Lower leg skin (tissue), 4 donors: Measurements from ENCODE around the gene NUTM2G. TPM values are rescaled to one million over a fixed set of nuclear protein-coding genes. Genes with fewer than 3 reads are reported as not detected.
"Not testable (repeated sequence)": the region's sequence is repeated elsewhere in the genome, so short reads cannot be mapped to it uniquely, and the experiment has no call there.

Source experiments
- DNase-seq, 2 donors: peaks; one replicate each; pipeline ENCODE4 v3.0.0-alpha.2; 2019; ENCODE audit warnings: low spot score in 2 of 2
- H3K4me3 ChIP-seq: fragments of 200-600 bp; sonication (generic); 2 replicates; pipeline ENCODE4 v1.5.1; 2017; ENCODE audit warnings: mild to moderate bottlenecking, low read depth; ENCODE audit not compliant: poor library complexity, severe bottlenecking
- WGBS, 2 donors: methylation state at CpG; one replicate each; pipeline ENCODE4 v1.1.5; 2018; 5-methylcytosine and 5-hydroxymethylcytosine counted together
- intact Hi-C: fragments of 100-400 bp; cut with DNase I; formaldehyde crosslinking; loops from one replicate; pipeline ENCODE4 v1.15.0; 2023; ENCODE audit warnings: low total_unique reads
- total RNA-seq, 4 donors: library from RNA; depleted of rRNA; stranded (reverse); fragments of >200 nt; gene quantifications; one replicate each; pipeline ENCODE4 v1.1.0, GENCODE V29; 2016

The NUTM2G gene
- total RNA-seq, 4 donors from 2014 or later = not detected

- WGBS, 2 donors = 94 to 98% methylated on average over 1 to 5 of the region's 6 CpGs
- intact Hi-C loops, H3K4me3 ChIP-seq, DNase-seq: not testable (repeated sequence)
These were observed 12.1 kb upstream of the NUTM2G start for GRCh38 chr9:96916531-96916930.

GRCh38 chr9:96918550-96918949, 10.1 kb upstream of the NUTM2G start:
- intact Hi-C loops, H3K4me3 ChIP-seq, DNase-seq: not testable (repeated sequence)
- WGBS, 2 donors = 80 to 91% methylated on average over 1 to 6 of the region's 6 CpGs

- 94 to 96% methylated on average over 3 to 4 of the region's 4 CpGs for WGBS, 2 donors
- intact Hi-C loops, H3K4me3 ChIP-seq, DNase-seq: not testable (repeated sequence)
These were observed 7.8 kb upstream of the NUTM2G start for GRCh38 chr9:96920803-96921202.

- intact Hi-C loops, H3K4me3 ChIP-seq, DNase-seq: not testable (repeated sequence)
- WGBS, 2 donors = 83 to 96% methylated on average over 5 of the region's 5 CpGs
These were observed 3.1 kb upstream of the NUTM2G start for GRCh38 chr9:96925587-96925986.

- H3K4me3 ChIP-seq, intact Hi-C loops, DNase-seq: not testable (repeated sequence)
- WGBS, 2 donors = 58 to 78% methylated on average over 4 to 12 of the region's 13 CpGs
These were observed 3.0 kb downstream of the NUTM2G start for GRCh38 chr9:96931665-96932064.

GRCh38 chr9:96934097-96934496, 5.5 kb downstream of the NUTM2G start:
- 92 to 94% methylated on average over 6 to 11 of the region's 14 CpGs for WGBS, 2 donors
- DNase-seq, H3K4me3 ChIP-seq, intact Hi-C loops: not testable (repeated sequence)

- H3K4me3 ChIP-seq, DNase-seq, intact Hi-C loops: not testable (repeated sequence)
- WGBS, 2 donors = 80% methylated on average over 3 of the region's 5 CpGs; no CpG with 5 or more reads in 1 of the 2 donors
These were observed 6.1 kb downstream of the NUTM2G start for GRCh38 chr9:96934706-96935105.

- WGBS, 2 donors = 89 to 94% methylated on average over 12 to 14 of the region's 15 CpGs
- not testable (repeated sequence) for DNase-seq
These were observed 6.8 kb downstream of the NUTM2G start for GRCh38 chr9:96935401-96935800.

GRCh38 chr9:96937442-96937841, 8.8 kb downstream of the NUTM2G start:
- intact Hi-C loops, DNase-seq, H3K4me3 ChIP-seq: not testable (repeated sequence)
- WGBS, 2 donors = 72% methylated on average over 3 of the region's 3 CpGs; no CpG with 5 or more reads in 1 of the 2 donors

More at GRCh38 chr9:96935401-96935800, 6.8 kb downstream of the NUTM2G start:
- H3K4me3 ChIP-seq, intact Hi-C loops: not testable (repeated sequence)

GRCh38 chr9:96938957-96939665, 10.5 kb downstream of the NUTM2G start:
- intact Hi-C loops, DNase-seq, H3K4me3 ChIP-seq: not testable (repeated sequence)
- WGBS, 2 donors = no CpG with 5 or more reads among the region's 10 CpGs

GRCh38 chr9:96940982-96941381, 12.3 kb downstream of the NUTM2G start:
- no CpG with 5 or more reads among the region's 7 CpGs for WGBS, 2 donors
- DNase-seq, H3K4me3 ChIP-seq, intact Hi-C loops: not testable (repeated sequence)

GRCh38 chr9:96941628-96942027, 13.0 kb downstream of the NUTM2G start:
- DNase-seq, intact Hi-C loops, H3K4me3 ChIP-seq: not testable (repeated sequence)
- WGBS, 2 donors = no CpG with 5 or more reads among the region's 8 CpGs

- DNase-seq, H3K4me3 ChIP-seq, intact Hi-C loops: not testable (repeated sequence)
- WGBS, 2 donors = no CpG with 5 or more reads among the region's 4 CpGs
These were observed 13.5 kb downstream of the NUTM2G start for GRCh38 chr9:96942181-96942580.

GRCh38 chr9:96949346-96949745, 20.7 kb downstream of the NUTM2G start:
- DNase-seq, H3K4me3 ChIP-seq, intact Hi-C loops: not testable (repeated sequence)
- WGBS, 2 donors = 100% methylated on average over 1 of the region's 1 CpG

- no CpG with 5 or more reads among the region's 2 CpGs for WGBS, 2 donors
- intact Hi-C loops, H3K4me3 ChIP-seq, DNase-seq: not testable (repeated sequence)
These were observed 21.9 kb downstream of the NUTM2G start for GRCh38 chr9:96950539-96950938.

- intact Hi-C loops, H3K4me3 ChIP-seq: not testable (repeated sequence)
- DNase-seq = peak in 1 of 2 donors; percentile 15
- 56 to 58% methylated on average over 5 of the region's 5 CpGs for WGBS, 2 donors
These were observed 38.9 kb downstream of the NUTM2G start for GRCh38 chr9:96967591-96967990.
